H1 (cell line): Measurements from ENCODE around the gene ATXN7L3. TPM values are rescaled to one million over a fixed set of nuclear protein-coding genes. Genes with fewer than 3 reads are reported as not detected.
A peak's percentile ranks its signal among the peaks of the same experiment; 100 is the strongest.

Source experiments
- CTCF ChIA-PET: fragments of 300-600 bp; sonication (Branson Sonifier 250); formaldehyde crosslinking; loops from one replicate; lab custom pipeline; 2021; ENCODE audit not compliant: partially characterized antibody; lab: Charles Lee
- POLR2A ChIA-PET: fragments of 300-600 bp; sonication (Branson Sonifier 250); formaldehyde crosslinking; loops from one replicate; lab custom pipeline; 2021; ENCODE audit warnings: inconsistent platforms; ENCODE audit not compliant: partially characterized antibody; lab: Charles Lee
- DNase-seq, 2 experiments: peaks; one replicate each; pipeline versions ENCODE4 v3.0.0 to v3.0.0-alpha.2; 2010 to 2022; ENCODE audit warnings: low spot score in 2 of 2, low read depth in 1 of 2, mixed read lengths in 1 of 2
- FAIRE-seq: peaks from 2 replicates; lab custom pipeline; 2011; peaks lifted over from hg19 to GRCh38; lab: Jason Lieb, UNC
- H2AFZ ChIP-seq: 2 replicates; pipeline ENCODE4 v1.8.1; 2012; ENCODE audit warnings: low read length, inconsistent platforms
- H2AK5ac ChIP-seq: 2 replicates; pipeline ENCODE4 v1.6.1; 2013; ENCODE audit warnings: low read depth, low read length
- H2BK120ac ChIP-seq: replicated peaks from 2 replicates; pipeline ENCODE3; 2013; ENCODE audit warnings: low read depth, low read length, inconsistent platforms
- H2BK12ac ChIP-seq: 2 replicates; pipeline ENCODE4 v1.6.1; 2013; ENCODE audit warnings: low read depth, low read length
- H2BK15ac ChIP-seq: 2 replicates; pipeline ENCODE4 v1.6.1; 2013; ENCODE audit warnings: low read length
- H2BK20ac ChIP-seq: 2 replicates; pipeline ENCODE4 v1.6.1; 2013; ENCODE audit warnings: low read length
- H2BK5ac ChIP-seq: 2 replicates; pipeline ENCODE4 v1.6.1; 2013; ENCODE audit warnings: low read depth, low read length
- H3K14ac ChIP-seq: 2 replicates; pipeline ENCODE4 v1.6.1; 2013; ENCODE audit warnings: inconsistent platforms; ENCODE audit not compliant: insufficient read length
- H3K18ac ChIP-seq: 2 replicates; pipeline ENCODE4 v1.6.1; 2013; ENCODE audit warnings: low read length; ENCODE audit errors: extremely low read depth
- H3K23ac ChIP-seq: 2 replicates; pipeline ENCODE4 v1.6.1; 2013; ENCODE audit warnings: inconsistent platforms; ENCODE audit not compliant: insufficient read length
- H3K23me2 ChIP-seq: 2 replicates; pipeline ENCODE4 v1.6.1; 2013; ENCODE audit warnings: low read depth, low read length
- H3K27ac ChIP-seq: 2 replicates; pipeline ENCODE4 v1.6.1; 2011; ENCODE audit warnings: low read depth, low read length, inconsistent platforms
- H3K27me3 ChIP-seq, 4 experiments: replicated peaks in 1 of 4; 1 replicate in 1 of 4; 2 replicates in 3 of 4; pipeline versions ENCODE4 v1.6.1 to v1.8.1; 2011 to 2013; ENCODE audit warnings: low read length in 3 of 4, mild to moderate bottlenecking in 3 of 4, inconsistent platforms in 2 of 4, mixed read lengths in 2 of 4, moderate library complexity in 1 of 4; ENCODE audit not compliant: control insufficient read depth in 3 of 4, insufficient read depth in 3 of 4; ENCODE audit errors: extremely low read depth in 1 of 4
- H3K36me3 ChIP-seq, 4 experiments: 2 replicates each; pipeline versions ENCODE4 v1.6.1 to v1.8.1; 2011 to 2013; ENCODE audit warnings: mild to moderate bottlenecking in 4 of 4, low read length in 3 of 4, moderate library complexity in 2 of 4, control low read depth in 1 of 4, inconsistent platforms in 1 of 4; ENCODE audit not compliant: insufficient read depth in 4 of 4, control insufficient read depth in 2 of 4
- H3K4ac ChIP-seq: replicated peaks from 2 replicates; pipeline ENCODE3; 2013; ENCODE audit warnings: low read length, low read depth, mixed read lengths, inconsistent platforms; ENCODE audit not compliant: insufficient read length
- H3K4me1 ChIP-seq, 4 experiments: replicated peaks in 1 of 4; 1 replicate in 1 of 4; 2 replicates in 3 of 4; pipeline versions ENCODE4 v1.6.1 to v1.8.1; 2011 to 2013; ENCODE audit warnings: low read length in 3 of 4, inconsistent platforms in 2 of 4, mixed read lengths in 1 of 4; ENCODE audit not compliant: insufficient read depth in 4 of 4, control insufficient read depth in 3 of 4
- H3K4me2 ChIP-seq, 2 experiments: 2 replicates each; pipeline versions ENCODE4 v1.6.1 to v1.8.1; 2011 to 2013; ENCODE audit warnings: low read depth in 2 of 2, low read length in 2 of 2, control low read depth in 1 of 2, inconsistent platforms in 1 of 2, mild to moderate bottlenecking in 1 of 2; ENCODE audit not compliant: insufficient read depth in 1 of 2
- H3K4me3 ChIP-seq, 4 experiments: fragments of 200-600, 300-600 bp in 1 of 4; sonication (generic), shearing (Covaris generic), sonication (Bioruptor Twin) in 1 of 4; 2 replicates each; pipeline versions ENCODE4 v1.5.1 to v1.8.1; 2011 to 2016; ENCODE audit warnings: low read length in 4 of 4, low read depth in 3 of 4, control low read depth in 2 of 4, inconsistent platforms in 2 of 4, mild to moderate bottlenecking in 2 of 4, mixed read lengths in 1 of 4, moderate library complexity in 1 of 4; ENCODE audit not compliant: insufficient read depth in 2 of 4; ENCODE audit errors: extremely low read depth in 1 of 4
- H3K56ac ChIP-seq: replicated peaks from 2 replicates; pipeline ENCODE3; 2013; ENCODE audit warnings: low read depth, mild to moderate bottlenecking, mixed read lengths, low read length, inconsistent platforms; ENCODE audit not compliant: insufficient read length
- H3K79me1 ChIP-seq: 2 replicates; pipeline ENCODE4 v1.6.1; 2013; ENCODE audit warnings: low read depth, low read length, control low read depth
- H3K79me2 ChIP-seq, 2 experiments: 2 replicates each; pipeline versions ENCODE4 v1.6.1 to v1.8.1; 2012 to 2013; ENCODE audit warnings: low read length in 2 of 2, mild to moderate bottlenecking in 2 of 2, inconsistent platforms in 1 of 2; ENCODE audit not compliant: insufficient read depth in 2 of 2, control insufficient read depth in 1 of 2
- H3K9ac ChIP-seq, 4 experiments: replicated peaks in 1 of 4; 1 replicate in 1 of 4; 2 replicates in 3 of 4; pipeline versions ENCODE4 v1.6.1 to v1.8.1; 2011 to 2013; ENCODE audit warnings: low read depth in 3 of 4, low read length in 3 of 4, control low read depth in 2 of 4, mild to moderate bottlenecking in 2 of 4, moderate library complexity in 2 of 4, inconsistent platforms in 1 of 4; ENCODE audit errors: extremely low read depth in 1 of 4
- H3K9me3 ChIP-seq, 2 experiments: 2 replicates each; pipeline versions ENCODE4 v1.6.1 to v1.8.1; 2012 to 2013; ENCODE audit warnings: mild to moderate bottlenecking in 2 of 2, moderate library complexity in 2 of 2, control low read depth in 1 of 2, inconsistent platforms in 1 of 2, low read depth in 1 of 2, low read length in 1 of 2, mixed read lengths in 1 of 2; ENCODE audit not compliant: insufficient read depth in 2 of 2
- H4K20me1 ChIP-seq, 2 experiments: replicated peaks in 1 of 2; 2 replicates each; pipeline versions ENCODE3 to v1.8.1; 2011 to 2013; ENCODE audit warnings: inconsistent platforms in 2 of 2, low read length in 2 of 2, mild to moderate bottlenecking in 1 of 2; ENCODE audit not compliant: insufficient read depth in 2 of 2, control insufficient read depth in 1 of 2
- H4K5ac ChIP-seq: 2 replicates; pipeline ENCODE4 v1.6.1; 2013; ENCODE audit warnings: low read length, low read depth, mixed read lengths, inconsistent platforms; ENCODE audit not compliant: insufficient read length
- H4K8ac ChIP-seq: 2 replicates; pipeline ENCODE4 v1.8.0; 2013; ENCODE audit warnings: mild to moderate bottlenecking, moderate library complexity, low read length, inconsistent platforms; ENCODE audit not compliant: insufficient read depth; ENCODE audit errors: extremely low read depth
- H4K91ac ChIP-seq: replicated peaks from 2 replicates; pipeline ENCODE3; 2013; ENCODE audit warnings: low read length, mixed read lengths, inconsistent platforms; ENCODE audit not compliant: insufficient read length
- RBBP5 ChIP-seq: IDR thresholded peaks from 2 replicates; pipeline ENCODE4 v1.7.1; 2012; ENCODE audit warnings: low read depth, mild to moderate bottlenecking, inconsistent platforms, low read length, moderate library complexity, borderline replicate concordance
- RFX5 ChIP-seq: IDR thresholded peaks from 2 replicates; pipeline ENCODE4 v1.6.1; 2011; ENCODE audit warnings: low read depth, low read length, improper control_type of control experiment, borderline replicate concordance
- RXRA ChIP-seq: IDR thresholded peaks from 2 replicates; pipeline ENCODE4 v1.6.1; 2011; ENCODE audit warnings: low read depth, mild to moderate bottlenecking, low read length, moderate library complexity; ENCODE audit not compliant: insufficient read depth
- SIX5 ChIP-seq: IDR thresholded peaks from 2 replicates; pipeline ENCODE4 v1.6.1; 2011; ENCODE audit warnings: mild to moderate bottlenecking, low read depth, low read length
- WGBS, 2 experiments: shearing (Covaris generic) in 1 of 2; methylation state at CpG; one replicate each; pipeline versions ENCODE4 v1.1.6 to v1.1.7; 2013 to 2015; ENCODE audit warnings: low lambda C conversion rate in 2 of 2, mixed read lengths in 2 of 2, inconsistent platforms in 1 of 2, low coverage in 1 of 2, missing lambda C conversion rate in 1 of 2; ENCODE audit not compliant: insufficient replicate concordance in 2 of 2, insufficient coverage in 1 of 2, insufficient read length in 1 of 2; ENCODE audit errors: extremely low coverage in 1 of 2, missing lambda C conversion rate in 1 of 2; 5-methylcytosine and 5-hydroxymethylcytosine counted together
- polyA plus RNA-seq, 7 experiments: library from polyadenylated mRNA; depleted of rRNA in 3 of 7; stranded (reverse) in 5 of 7; unstranded in 2 of 7; fragments of >200 nt in 5 of 7; fragments of 200-250 nt in 2 of 7; gene quantifications; 1 replicate in 5 of 7; 2 replicates in 1 of 7; 4 replicates in 1 of 7; pipeline versions ENCODE4 v1.2.1 to v1.2.3, GENCODE V29; 2011 to 2013; ENCODE audit warnings: missing spikeins in 2 of 7, mixed read lengths in 2 of 7
- total RNA-seq: library from RNA; stranded (reverse); fragmentation: NEBNext Ultra II Directional; extraction: Animal tissue kit (Norgen Biotek cat#: 25700); gene quantifications from 2 replicates; pipeline ENCODE4 v1.2.1, GENCODE V29; 2021
- TF ChIP-seq, protein P1 (sequence below): IDR thresholded peaks from 2 replicates; pipeline ENCODE4 v1.6.1; 2012; ENCODE audit warnings: inconsistent platforms
- TF ChIP-seq, protein P2 (sequence below), 3 experiments: IDR thresholded peaks; 1 replicate in 2 of 3; 2 replicates in 1 of 3; pipeline versions ENCODE4 v1.5.1 to v1.6.1; 2011; ENCODE audit warnings: low read length in 3 of 3, mild to moderate bottlenecking in 3 of 3, inconsistent platforms in 2 of 3, low read depth in 1 of 3, moderate library complexity in 1 of 3; ENCODE audit not compliant: insufficient read depth in 1 of 3; ENCODE audit errors: control extremely low read depth in 1 of 3

The ATXN7L3 gene
- total and polyA plus RNA-seq, 2 of the 8 experiments (the other 6 are each of a cell fraction or from before 2014, with no cell fraction given), result 53.7 to 103 TPM

DNA sequence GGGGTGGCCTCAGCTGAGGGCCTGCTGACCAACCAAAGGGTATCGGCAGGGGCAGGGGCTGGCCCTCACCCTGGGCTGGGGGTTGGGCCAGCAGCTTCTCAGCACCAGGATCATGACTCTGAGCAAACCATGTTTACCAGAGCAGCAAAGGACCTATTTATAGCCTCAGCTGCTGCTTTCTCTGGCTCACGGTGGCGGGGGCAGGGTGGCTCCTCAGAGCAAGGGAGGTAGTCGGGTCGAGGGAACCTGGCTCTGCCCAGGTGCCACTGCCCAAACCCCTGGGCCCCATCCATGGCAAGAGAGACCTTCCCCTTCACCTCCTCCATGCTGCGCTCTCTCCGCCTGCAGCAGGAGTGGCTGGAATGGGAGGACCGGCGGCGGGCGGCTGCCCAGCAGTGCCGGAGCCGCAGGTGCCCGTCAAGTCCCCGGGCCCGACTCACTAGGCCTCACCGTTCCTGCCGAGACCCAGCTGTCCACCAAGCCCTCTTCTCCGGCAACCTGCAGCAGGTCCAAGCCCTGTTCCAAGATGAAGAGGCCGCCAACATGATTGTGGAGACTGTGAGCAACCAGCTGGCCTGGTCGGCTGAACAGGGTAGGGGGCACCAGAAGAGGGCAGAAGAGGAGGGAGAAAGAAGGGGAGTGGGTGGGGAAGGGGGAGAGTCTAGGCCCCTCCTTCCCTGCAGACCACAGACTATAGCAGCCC, 29.0 kb downstream of the ATXN7L3 start, which contains the start of gene ASB16:
TSS of gene ASB16 (plus strand) at position 206 of the 703 bp plus-strand sequence. CDS start at position 292, 86 bp downstream.
- peak within 1 kb of the TSS; percentile 23 for H4K91ac ChIP-seq
- peak within 1 kb of the TSS; percentile 56; the same call in 1 of the 2 replicates for H3K27ac ChIP-seq
- H3K4me1 ChIP-seq, result peaks cover 0 to 15% (median 8%) of the 10 kb centered on the region in 4 experiments; a peak in 5 of 7 replicates
- H3K4me2 ChIP-seq, result peak within 1 kb of the TSS; percentile 10 to 40; a peak in 3 of 4 replicates
- H3K9ac ChIP-seq, result no peak within 1 kb of the TSS; a peak in 1 of 7 replicates
- no peak within 1 kb of the TSS for H3K23ac ChIP-seq
- WGBS, 2 experiments, result 76% methylated on average over 21 of the region's 21 CpGs; no CpG with 5 or more reads in 1 of the 2 experiments
- no peak for DNase-seq
- H2BK12ac ChIP-seq, result peak within 1 kb of the TSS; percentile 75
- H2BK20ac ChIP-seq, result 0 out of 2 replicates have a peak within 1 kb of the TSS, but pooled peaks have one; percentile 48
- H2BK15ac ChIP-seq, result peak within 1 kb of the TSS; percentile 40; the same call in 1 of the 2 replicates
- no peaks in the 10 kb centered on the region for H4K20me1 ChIP-seq
- no peaks in the 10 kb centered on the region for H3K79me1 ChIP-seq
- 0 out of 2 replicates have a peak within 1 kb of the TSS, but pooled peaks have one; percentile 8 for H2AK5ac ChIP-seq
- H3K27me3 ChIP-seq, result no peaks in the 10 kb centered on the region
- POLR2A ChIA-PET, result interaction anchor here (0.6 to 8.7 kb wide), 11 partner anchors 12 to 180 kb away, joined by 3 to 84 read pairs (median 4); partner anchors contain the start of genes HDAC5, LSM12 and TMUB2
- no peak within 1 kb of the TSS for H2BK120ac ChIP-seq
- H4K8ac ChIP-seq, result peak within 1 kb of the TSS; percentile 86; the same call in 1 of the 2 replicates
- no peaks in the 10 kb centered on the region for H3K9me3 ChIP-seq
- peak within 1 kb of the TSS; percentile 48 for H3K18ac ChIP-seq
- H3K79me2 ChIP-seq, result no peaks in the 10 kb centered on the region
- no peak within 1 kb of the TSS for H3K56ac ChIP-seq
- H3K4ac ChIP-seq, result no peak within 1 kb of the TSS
- H3K14ac ChIP-seq, result no peak within 1 kb of the TSS
- peaks cover 0 to 3% (median 0%) of the 10 kb centered on the region in 4 experiments; a peak in 1 of 8 replicates for H3K36me3 ChIP-seq
- H3K4me3 ChIP-seq, result peak within 1 kb of the TSS in 2 of 4 experiments; percentile 14 to 16; a peak in 4 of 8 replicates
- peak within 1 kb of the TSS; percentile 16 for H4K5ac ChIP-seq
- no peak within 1 kb of the TSS for H2AFZ ChIP-seq
- H2BK5ac ChIP-seq, result peak within 1 kb of the TSS; percentile 80
- CTCF ChIA-PET, result interaction anchor here (0.9 to 8.1 kb wide), 21 partner anchors 10 to 188 kb away, joined by 3 to 61 read pairs (median 4); partner anchors contain the start of genes HDAC5, HROB and TMUB2
- no peak for FAIRE-seq
- no peaks in the 10 kb centered on the region for H3K23me2 ChIP-seq
- TF ChIP-seq RFX5 (no peak), SIX5 (no peak), RBBP5 (0 out of 2 replicates have a peak, but pooled peaks have one; percentile 61), RXRA (no peak)
- TF ChIP-seq, protein P1, sequence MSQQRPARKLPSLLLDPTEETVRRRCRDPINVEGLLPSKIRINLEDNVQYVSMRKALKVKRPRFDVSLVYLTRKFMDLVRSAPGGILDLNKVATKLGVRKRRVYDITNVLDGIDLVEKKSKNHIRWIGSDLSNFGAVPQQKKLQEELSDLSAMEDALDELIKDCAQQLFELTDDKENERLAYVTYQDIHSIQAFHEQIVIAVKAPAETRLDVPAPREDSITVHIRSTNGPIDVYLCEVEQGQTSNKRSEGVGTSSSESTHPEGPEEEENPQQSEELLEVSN, result no peak
- TF ChIP-seq, protein P2, sequence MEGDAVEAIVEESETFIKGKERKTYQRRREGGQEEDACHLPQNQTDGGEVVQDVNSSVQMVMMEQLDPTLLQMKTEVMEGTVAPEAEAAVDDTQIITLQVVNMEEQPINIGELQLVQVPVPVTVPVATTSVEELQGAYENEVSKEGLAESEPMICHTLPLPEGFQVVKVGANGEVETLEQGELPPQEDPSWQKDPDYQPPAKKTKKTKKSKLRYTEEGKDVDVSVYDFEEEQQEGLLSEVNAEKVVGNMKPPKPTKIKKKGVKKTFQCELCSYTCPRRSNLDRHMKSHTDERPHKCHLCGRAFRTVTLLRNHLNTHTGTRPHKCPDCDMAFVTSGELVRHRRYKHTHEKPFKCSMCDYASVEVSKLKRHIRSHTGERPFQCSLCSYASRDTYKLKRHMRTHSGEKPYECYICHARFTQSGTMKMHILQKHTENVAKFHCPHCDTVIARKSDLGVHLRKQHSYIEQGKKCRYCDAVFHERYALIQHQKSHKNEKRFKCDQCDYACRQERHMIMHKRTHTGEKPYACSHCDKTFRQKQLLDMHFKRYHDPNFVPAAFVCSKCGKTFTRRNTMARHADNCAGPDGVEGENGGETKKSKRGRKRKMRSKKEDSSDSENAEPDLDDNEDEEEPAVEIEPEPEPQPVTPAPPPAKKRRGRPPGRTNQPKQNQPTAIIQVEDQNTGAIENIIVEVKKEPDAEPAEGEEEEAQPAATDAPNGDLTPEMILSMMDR (IDR thresholded peaks at IDR 0.05; ENCODE audit: control extremely low read depth in 1 of 3, insufficient read depth in 1 of 3, low read depth in 1 of 3, low read length in 3 of 3), result peak; percentile 36 to 42 (median 41); a peak in 3 of 4 replicates
